ENCODE measurements around the gene KMO.
A peak's percentile ranks its signal among the peaks of the same experiment; 100 is the strongest.

KMO gene

DNA sequence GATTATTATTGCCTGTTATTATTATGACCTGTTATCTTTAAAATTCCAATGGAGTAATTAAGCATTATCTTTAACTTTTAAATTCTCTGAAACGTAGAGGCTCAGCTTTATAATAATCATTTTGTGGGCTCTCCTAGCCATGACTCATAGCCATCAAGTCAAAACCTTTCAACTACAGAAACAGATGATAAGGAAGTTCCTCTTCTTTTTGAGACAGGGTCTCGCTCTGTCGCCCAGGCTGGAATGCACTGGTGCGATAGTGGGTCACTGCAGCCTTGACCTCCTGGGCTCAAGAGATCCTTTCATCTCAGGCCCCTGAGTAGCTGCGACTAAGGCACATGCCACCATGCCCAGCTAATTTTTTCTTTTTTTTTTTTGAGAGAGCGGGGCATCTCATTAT, 64.5 kb downstream of the KMO start:
- no peak for DNase-seq

DNA sequence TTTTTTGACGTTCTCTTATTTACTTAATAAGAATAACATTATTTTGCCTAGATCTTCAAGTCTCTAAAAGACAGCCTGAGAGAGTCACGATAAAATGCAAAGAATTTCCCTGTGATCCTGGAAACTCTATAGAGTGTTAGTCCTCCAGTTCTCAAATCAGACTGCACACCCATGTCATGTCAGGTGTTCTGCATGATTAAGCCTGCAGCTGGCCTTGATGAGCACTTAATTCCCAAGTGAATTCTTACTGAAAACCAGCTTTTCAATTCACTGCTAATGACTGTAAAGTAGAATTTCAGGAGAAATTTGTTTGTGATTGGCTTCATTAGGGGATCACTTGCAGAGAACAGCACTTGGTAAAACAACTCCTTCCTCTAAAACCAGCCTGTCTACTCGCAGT, 66.1 kb downstream of the KMO start:
- no peak for DNase-seq

DNA sequence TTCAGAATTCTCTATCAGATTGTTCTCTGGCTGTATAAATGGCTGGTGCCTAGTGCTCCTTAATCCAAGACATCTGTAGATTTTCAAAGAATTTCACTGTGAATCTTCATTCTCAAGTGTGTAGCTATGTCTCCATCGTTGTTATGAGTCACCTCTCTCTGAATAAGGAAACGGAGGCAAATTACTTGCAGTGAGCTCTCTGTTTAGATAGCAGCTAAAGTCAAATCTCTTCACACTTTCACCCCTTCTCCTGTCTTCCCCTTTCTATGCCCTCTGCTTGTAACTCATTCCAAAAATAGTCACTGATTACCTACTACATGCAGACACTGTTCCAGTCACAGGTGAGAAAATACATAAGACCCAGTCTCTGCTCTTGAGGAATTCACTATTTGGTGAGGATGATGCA, 68.3 kb downstream of the KMO start:
- DNase-seq: peak; percentile 65

DNA sequence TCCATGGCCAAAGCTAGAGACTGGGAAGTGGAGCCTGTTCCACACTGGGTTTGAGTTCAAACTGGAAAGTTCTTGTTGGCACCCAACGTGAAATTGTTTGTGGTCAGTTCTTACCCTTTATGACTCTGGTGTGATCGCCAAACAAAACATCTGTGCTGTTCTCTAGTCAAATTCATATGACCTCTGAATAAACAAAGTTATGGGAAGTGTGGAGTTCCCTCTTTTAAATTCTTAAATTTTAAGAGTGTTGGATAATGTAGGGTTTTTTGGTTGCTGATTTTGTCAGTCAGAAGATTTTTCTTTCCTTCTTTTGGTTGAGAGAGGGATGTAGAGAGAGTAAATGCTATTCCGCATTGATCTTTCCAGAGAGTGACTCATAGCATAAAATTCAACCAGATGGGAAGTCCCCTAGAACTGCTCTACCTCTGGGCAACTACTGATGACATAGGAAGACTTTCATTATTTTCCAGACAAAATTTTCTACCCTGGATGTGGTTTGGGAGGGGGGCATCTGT, 71.6 kb downstream of the KMO start:
- DNase-seq: peak; percentile 84

DNA sequence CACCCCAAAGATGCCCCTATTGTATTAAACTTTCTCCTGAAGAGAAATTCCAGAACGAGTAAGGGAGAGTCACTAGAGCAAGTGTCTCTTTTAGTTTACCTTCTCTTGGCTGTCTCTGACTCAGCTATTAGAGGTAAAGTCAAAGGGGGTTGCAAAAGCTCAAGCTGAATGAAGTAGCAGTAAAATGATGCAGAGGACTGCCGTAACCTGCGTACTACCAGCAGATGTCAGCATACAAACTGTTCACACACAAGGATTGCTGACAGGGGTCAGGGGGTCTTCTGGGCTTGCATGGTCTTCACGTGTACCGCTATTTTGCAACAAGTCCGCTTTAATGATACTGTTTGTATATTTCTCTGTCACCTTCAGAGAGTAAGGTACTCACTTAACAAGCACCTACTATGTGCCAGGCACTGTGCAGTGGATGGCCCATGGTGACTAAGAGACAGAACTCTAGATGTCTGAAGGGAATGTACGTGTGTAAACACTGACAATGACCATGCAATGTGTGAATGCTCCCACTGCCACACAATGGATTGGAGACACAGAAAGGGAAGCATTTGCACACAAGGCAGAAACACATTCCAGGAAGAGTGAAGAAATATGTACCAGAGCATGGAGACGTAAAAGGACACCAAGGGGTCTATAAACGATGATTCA, 73.1 kb downstream of the KMO start:
- no peak for DNase-seq

GRCh38 chr1:241606544-241606943, 74.4 kb downstream of the KMO start:
- no peak for DNase-seq

GRCh38 chr1:241607497-241607896, 75.3 kb downstream of the KMO start:
- no peak for DNase-seq

- DNase-seq: peak; percentile 87
Measured at GRCh38 chr1:241608379-241609033, 76.3 kb downstream of the KMO start.

GRCh38 chr1:241610056-241610815, 78.1 kb downstream of the KMO start:
- DNase-seq: no peak

DNA sequence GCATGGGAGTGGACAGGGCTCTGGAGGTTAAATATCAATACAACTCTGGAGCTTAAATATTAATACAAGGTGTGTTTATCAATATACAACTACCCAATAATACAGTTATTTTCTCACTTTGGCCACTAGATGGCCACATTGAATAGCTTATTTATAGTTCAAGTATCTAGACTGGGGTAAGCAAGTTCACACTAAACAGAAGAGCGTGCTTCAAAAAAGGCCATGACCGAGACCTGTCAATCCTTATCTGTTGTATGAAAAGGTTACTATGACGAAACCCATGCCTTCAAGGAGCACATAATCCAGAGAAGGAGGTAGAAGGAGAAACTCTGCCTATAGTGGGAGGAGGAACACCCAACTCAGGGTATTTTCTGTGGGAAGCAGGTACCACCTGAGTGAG, 78.9 kb downstream of the KMO start:
- peak; percentile 83 for DNase-seq

GRCh38 chr1:241611736-241612135, 79.6 kb downstream of the KMO start:
- DNase-seq: peak; percentile 57

- DNase-seq: peak; percentile 97
Measured at GRCh38 chr1:241612533-241613477, 80.6 kb downstream of the KMO start.

- no peak for DNase-seq
Measured at GRCh38 chr1:241614144-241614543, 82.0 kb downstream of the KMO start.

DNA sequence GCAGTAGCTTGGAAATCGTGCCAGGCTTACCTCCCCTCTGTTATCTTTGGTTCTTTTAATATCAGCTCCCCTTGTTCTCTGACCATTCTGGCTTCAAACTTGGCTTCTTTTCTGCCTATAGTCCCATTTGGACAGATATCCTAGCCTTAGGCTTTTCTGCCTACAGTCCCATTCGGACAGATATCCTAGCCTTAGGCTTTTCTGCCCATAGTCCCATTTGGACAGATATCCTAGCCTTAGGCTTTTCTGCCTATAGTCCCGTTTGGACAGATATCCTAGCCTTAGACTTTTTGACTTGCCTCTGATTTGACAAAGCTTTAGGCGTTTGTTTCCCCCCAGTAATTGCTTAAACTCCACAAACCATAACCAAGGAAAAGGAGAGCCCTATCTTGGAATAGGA, 82.4 kb downstream of the KMO start:
- no peak for DNase-seq

DNA sequence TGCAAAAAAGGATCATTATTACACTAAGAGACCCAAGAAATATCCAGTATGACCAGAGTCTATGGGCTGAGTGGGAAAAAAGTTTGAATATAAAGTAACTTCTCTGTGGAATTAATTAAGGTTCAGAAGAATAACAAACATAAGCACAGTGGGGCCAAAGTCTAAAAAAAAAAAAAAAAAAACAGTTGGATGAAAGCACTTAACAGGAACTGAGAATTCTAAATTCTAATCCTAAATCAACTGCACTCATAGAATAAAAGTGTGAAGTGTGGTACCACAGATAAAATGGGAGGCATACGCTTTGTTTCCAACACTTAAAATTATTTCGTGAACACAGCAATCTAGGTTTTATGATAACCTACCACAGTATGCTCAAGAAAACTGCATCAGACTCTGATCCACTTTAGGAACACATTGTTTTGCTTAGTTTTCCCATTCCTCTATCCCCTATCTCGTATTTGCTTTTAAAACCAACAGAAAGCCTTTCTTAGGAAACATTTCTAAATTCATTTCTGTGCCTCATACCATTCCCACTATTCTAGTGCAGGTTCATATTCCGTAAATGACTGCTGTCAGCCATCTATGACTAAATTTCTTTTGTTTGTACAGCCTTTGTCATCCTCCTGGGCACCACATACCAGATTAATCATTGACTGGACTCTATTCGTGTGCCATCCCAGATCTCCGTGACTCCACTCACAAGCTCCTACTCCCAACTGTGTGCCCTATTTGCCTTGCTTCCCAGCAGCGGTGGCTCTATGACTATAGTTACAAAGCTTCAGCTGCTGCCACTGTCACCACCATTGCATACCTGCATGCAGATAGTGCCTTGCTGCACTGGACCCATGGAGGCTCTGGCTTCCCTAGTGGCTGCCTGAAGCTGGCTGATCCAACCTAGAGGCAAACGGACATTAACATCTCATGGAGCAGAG, 83.1 kb downstream of the KMO start:
- DNase-seq: no peak

GRCh38 chr1:241617426-241617825, 85.2 kb downstream of the KMO start:
- no peak for DNase-seq

GRCh38 chr1:241622669-241623068, 90.5 kb downstream of the KMO start:
- peak; percentile 44 for DNase-seq

DNA sequence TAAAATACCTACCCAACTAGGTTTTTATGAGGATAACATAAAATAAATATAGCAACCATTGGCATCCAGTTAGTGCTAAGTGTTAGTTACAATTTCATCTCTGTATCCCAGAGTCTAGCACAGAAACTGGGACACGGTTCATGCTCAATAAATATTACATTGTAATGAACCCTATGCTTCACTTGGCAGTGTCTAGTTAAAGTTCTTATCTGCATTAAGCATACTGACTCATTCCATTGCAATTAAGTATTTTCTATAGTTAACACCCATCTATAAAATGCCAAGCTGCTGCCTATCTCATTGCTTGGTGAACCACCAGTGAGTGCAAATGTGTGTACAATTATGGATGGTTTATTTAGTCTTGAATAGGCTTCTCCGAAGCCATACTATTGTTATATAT, 92.8 kb downstream of the KMO start:
- no peak for DNase-seq

DNA sequence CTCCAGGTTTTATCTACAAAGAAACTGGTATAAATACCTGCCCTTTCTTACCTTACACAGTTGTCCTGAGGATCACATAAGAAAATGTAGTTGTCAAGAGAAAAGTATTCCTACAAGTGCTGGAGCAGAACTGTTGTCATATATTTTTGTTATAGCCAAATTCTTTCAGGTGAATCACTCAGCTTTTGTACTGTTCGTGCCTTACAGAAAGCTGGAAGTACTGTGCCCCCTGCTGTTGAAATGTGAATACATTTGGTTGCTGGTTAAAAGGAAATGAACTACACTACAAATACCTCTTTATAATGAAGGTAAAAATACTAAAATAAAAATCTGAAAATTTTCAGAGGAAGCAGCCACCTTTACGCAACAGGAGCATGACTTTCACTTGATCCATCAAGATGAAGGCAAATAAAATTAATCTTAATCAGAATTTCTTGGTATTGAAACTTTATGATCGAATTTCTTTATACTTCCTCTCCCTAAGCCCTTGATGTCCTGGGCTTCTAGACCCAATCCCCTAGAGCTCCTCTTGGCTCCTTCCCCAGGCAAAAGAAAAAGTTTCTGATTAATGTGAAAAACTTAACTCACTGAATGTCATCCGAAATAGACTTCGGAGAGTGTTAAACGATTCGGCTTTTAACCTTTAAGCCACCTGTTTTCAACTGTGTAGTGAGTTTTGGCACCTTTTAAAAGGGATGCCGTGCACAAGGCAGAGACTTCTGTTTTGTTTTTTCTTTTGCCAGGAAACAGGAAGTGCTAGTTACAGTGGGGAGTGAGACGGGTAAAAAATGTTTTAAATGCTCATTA, 95.5 kb downstream of the KMO start:
- peak; percentile 76 for DNase-seq

DNA sequence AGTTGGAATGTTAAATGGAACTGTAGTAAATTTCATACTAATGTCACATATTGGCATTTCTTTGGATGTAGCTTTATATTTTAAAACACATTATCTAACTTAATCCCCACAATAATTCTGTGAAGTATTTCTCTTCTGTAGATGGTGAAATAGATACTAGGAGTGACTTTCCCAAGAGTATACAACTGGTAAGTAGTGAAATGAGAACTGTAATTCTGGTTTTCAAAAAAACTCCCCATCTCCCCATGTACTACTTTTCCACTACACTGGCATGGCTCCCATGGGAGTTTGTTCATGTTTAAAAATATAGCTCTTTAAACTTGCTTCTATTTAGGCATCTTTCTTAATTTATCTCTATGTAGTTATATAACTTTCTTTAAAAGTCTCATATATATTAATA, 97.8 kb downstream of the KMO start:
- no peak for DNase-seq

DNA sequence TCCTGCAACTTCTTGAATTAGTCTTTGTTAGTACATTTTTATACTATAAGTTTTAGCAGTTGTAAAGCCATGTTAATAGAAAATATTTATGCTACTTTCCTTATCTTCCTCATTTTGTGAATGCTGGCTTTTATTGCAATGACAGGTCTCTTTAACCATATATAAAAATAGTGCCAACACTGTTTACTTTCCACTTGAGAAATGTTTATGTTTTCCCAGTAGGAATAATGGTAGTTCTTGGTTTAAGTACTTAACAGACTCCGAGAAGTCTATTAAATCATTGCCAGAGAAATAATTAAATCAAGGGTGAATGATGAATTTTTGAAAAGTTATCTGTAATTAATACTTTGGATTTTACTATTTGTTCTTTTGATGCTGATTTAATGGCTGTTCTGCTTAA, 98.3 kb downstream of the KMO start:
- DNase-seq: no peak

All from inflammatory macrophage treated with lipopolysaccharide for 4 hours (primary cell).